Motor neuron (in vitro differentiated cells): ENCODE data around the gene SCN1B. TPM values are rescaled to one million over a fixed set of nuclear protein-coding genes. Genes with fewer than 3 reads are reported as not detected.
"Not testable (repeated sequence)": the region's sequence is repeated elsewhere in the genome, so short reads cannot be mapped to it uniquely, and the experiment has no call there.

Experiments
- ATAC-seq, 8 experiments: fragments of 200-7000 bp; cut with Tn5 transposase; replicated peaks in 6 of 8; 2 replicates each; pipeline ENCODE4 v1.8.0; 2021; ENCODE audit warnings: mild to moderate bottlenecking in 8 of 8, moderate library complexity in 8 of 8
- H3K27ac ChIP-seq, 2 donors: fragments of 250-450 bp; sonication (Bioruptor Pico); 2 replicates each; pipeline ENCODE4 v1.9.0; 2021; ENCODE audit warnings: antibody characterized with exemption in 2 of 2, mild to moderate bottlenecking in 2 of 2, moderate library complexity in 1 of 2
- H3K4me1 ChIP-seq, 2 donors: fragments of 250-450 bp; sonication (Bioruptor Pico); replicated peaks in 1 of 2; 2 replicates each; pipeline ENCODE4 v1.6.1; 2021; ENCODE audit warnings: antibody characterized with exemption in 2 of 2, mild to moderate bottlenecking in 2 of 2, moderate library complexity in 1 of 2
- H3K4me3 ChIP-seq, 5 donors: fragments of 250-450 bp; sonication (Bioruptor Pico); 2 replicates each; pipeline ENCODE4 v1.9.0; 2021; ENCODE audit warnings: antibody characterized with exemption in 5 of 5, mild to moderate bottlenecking in 5 of 5, moderate library complexity in 4 of 5
- WGBS, 10 experiments: fragments of 450-650 bp; shearing (Covaris generic); methylation state at CpG; one replicate each; pipeline ENCODE4 v1.0.0; 2022; 5-methylcytosine and 5-hydroxymethylcytosine counted together
- in situ Hi-C, 9 experiments: fragments of 400-800 bp; cut with MboI; loops; one replicate each; pipeline ENCODE4 v1.15.0; 2021; ENCODE audit warnings: low sequenced_read_pairs in 9 of 9, low pct_unique_long_range_greater_than_20kb in 2 of 9; ENCODE audit not compliant: unreplicated experiment in 9 of 9
- total RNA-seq, 8 experiments: library from RNA; unstranded; fragments of 300-600 nt; gene quantifications; 2 replicates each; pipeline versions ENCODE4 v1.2.3 to v1.2.4, GENCODE V29; 2022

SCN1B gene
- total RNA-seq, 8 experiments from 2014 or later = 0.65 to 7.0 (median 2.1) TPM

DNA sequence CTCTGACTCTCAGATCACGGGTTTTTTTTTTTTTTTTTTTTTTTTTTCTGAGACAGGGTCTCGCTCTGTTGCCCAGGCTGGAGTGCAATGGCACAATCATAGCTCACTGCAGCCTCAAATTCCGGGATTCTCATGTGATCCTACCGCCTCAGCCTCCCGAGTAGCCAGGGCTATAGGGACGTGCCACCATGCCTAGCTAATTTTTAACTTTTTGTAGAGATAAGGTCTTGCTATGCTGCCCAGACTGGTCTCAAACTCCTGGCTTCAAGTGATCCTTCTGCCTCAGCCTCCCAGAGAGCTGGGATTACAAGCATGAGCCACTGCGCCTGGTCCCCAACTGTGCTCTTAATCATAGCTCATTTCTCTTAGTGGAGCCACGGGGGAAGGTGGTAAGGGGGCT, 34.7 kb upstream of the SCN1B start:
- WGBS, 10 experiments = 78 to 93% (median 81%) methylated on average over 1 to 7 of the region's 8 CpGs; no CpG with 5 or more reads in 4 of the 10 experiments
- no peak for ATAC-seq
- in situ Hi-C loops = no loop called here
- Histone ChIP-seq H3K27ac (no peak overlapping the region), H3K4me1 (peaks cover 5 to 8% of the 10 kb centered on the region in 2 donors), H3K4me3 (no peak overlapping the region)

DNA sequence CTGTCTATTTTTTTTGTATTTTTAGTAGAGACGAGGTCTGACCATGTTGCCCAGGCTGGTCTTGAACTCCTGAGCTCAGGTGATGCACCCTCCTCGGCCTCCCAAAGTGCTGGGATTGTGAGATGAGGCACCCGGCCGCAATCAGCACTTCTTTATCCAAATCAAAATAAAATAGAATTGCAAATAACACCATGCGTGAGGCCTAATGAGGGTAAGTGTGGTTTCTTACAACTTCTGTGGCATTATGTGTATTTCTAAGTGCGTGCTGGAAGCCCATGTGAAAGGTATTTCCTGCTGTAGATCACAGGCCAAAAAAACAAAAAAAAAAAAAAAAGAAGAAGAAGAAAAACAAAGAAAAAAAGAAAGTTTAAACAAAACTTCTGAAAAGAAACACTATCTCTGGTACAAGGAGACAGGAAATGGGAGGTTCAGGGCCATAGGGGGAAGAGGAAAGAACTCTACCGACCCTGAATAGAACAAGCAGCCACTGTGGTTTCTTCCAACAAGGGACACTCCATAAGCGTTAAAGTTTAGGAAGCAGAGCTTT, 33.1 kb upstream of the SCN1B start:
- no peak for ATAC-seq
- Histone ChIP-seq H3K4me1 (peaks cover 9 to 13% of the 10 kb centered on the region in 2 donors), H3K27ac (no peak overlapping the region), H3K4me3 (no peak overlapping the region)
- in situ Hi-C loops = no loop called here
- WGBS, 10 experiments = 20 to 85% (median 68%) methylated on average over 3 to 8 of the region's 8 CpGs; no CpG with 5 or more reads in 1 of the 10 experiments

DNA sequence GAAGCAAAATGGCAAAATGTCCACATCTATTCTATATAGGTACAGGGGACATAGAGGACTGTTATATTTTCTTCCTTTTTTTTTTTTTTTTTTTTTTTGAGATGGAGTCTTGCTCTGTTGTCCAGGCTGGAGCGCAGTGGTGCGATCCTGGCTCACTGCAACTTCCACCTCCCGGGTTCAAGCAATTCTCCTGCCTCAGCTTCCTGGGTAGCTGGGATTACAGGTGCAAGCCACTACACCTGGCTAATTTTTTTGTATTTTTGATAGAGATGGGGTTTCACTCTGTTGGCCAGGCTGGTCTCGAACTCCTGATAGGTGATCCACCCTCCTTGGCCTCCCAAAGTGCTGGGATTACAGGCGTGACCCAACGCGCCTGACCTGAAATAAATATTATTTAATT, 32.0 kb upstream of the SCN1B start:
- H3K4me1 ChIP-seq = peaks cover 13 to 16% of the 10 kb centered on the region in 2 donors
- H3K4me3 ChIP-seq, H3K27ac ChIP-seq, in situ Hi-C loops, ATAC-seq: not testable (repeated sequence)
- WGBS, 10 experiments = 96 to 100% (median 100%) methylated on average over 1 to 4 of the region's 7 CpGs; no CpG with 5 or more reads in 3 of the 10 experiments

DNA sequence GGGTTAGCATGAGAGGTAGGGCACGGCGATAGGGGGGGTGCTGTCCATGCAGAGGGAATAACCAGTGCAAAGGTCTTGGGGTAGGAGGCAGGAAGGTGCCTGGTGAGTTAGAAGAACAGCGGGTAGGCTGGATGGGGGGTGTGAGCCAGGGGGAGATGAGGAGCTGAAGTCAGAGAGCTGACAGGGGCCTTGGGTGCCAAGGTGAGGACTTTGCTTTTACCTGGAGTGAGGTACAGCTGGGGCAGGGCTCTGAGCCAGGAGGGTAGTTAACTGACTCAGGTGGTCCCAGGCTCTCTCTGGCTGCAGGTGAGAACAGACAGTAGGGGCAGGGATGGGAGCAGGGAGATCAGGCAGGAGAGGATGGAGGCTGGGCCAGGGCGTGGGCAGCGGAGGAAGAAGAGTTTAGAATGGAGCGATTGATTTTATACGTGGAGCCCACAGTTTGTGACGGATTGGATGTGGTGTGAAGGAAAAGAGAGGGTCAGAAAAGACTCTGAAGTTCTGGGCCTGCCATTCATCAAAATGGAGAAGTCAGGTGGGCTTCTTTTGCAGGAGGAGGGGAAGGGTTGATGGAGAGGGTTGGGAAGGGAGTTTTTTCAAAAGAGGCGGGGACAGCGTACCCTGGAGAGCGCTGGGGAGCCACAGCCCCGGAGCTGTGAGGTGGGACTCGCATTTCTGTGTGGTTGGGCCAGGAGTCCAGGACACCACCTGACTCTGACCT, 31.3 kb upstream of the SCN1B start:
- peaks cover 15 to 21% of the 10 kb centered on the region in 2 donors for H3K4me1 ChIP-seq
- peak in 6 of 8 experiments; percentile 1 to 45 (median 30) for ATAC-seq
- in situ Hi-C loops = no loop called here
- WGBS, 10 experiments = 0 to 80% (median 48%) methylated on average over 1 to 6 of the region's 13 CpGs; no CpG with 5 or more reads in 6 of the 10 experiments
- peak overlapping the region; percentile 71 to 80 (median 77) for H3K4me3 ChIP-seq
- peak overlapping the region in 1 of 2 donors; percentile 92 for H3K27ac ChIP-seq

DNA sequence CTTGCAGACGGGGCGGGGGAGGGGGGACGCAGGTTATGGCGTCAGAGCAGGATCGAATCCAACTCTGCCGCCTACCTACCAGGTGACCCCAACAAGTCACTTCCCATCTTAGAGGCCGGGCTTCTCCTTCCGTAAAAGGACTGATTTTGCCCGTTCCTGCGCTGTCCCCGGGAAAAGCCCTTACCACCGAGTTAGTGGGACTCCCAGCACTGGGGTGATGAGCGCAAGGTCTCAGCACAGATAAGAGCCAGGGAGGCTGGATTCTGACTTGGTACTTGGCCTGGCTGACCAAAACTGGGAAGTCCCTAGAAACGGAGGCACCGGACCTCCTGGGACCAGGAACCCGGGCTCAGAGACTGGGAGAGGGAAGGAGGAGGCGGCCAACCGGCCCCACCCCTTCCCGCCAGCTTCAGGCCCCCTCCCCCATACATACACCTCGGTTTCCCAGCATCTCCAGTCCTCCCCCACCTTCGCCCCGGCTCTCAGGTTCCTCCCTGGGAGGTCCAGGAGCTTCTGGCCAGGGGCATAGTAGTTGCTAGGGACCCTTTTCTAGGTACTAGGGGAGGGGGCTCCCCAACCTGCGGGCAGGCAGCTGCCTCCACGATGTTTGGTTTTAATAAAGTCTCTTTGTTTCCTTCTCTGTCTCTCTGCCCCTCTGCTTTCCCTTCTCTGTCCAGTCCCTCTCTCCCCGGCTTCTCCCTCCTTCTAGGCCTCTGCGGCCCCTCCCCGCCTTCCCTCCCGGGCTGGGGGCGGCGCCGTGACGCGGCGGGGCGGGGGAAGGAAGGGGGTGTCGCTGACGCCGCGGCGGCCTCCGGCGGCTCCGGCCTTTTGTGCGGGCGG, 30.6 kb upstream of the SCN1B start, which contains the start of gene GRAMD1A:
TSS of gene GRAMD1A (plus strand) at position 826 of the 840 bp plus-strand sequence. CDS start 156 bp downstream, outside the sequence.
- peak; percentile 74 to 87 (median 79) for ATAC-seq
- Histone ChIP-seq H3K4me3 (peak within 1 kb of the TSS; percentile 71 to 80 (median 77)), H3K27ac (peak within 1 kb of the TSS; percentile 79 to 92), H3K4me1 (peaks cover 15 to 21% of the 10 kb centered on the region in 2 donors)
- in situ Hi-C loops = no loop called here
- WGBS, 10 experiments = 0 to 32% (median 0%) methylated on average over 1 to 4 of the region's 45 CpGs; no CpG with 5 or more reads in 4 of the 10 experiments

DNA sequence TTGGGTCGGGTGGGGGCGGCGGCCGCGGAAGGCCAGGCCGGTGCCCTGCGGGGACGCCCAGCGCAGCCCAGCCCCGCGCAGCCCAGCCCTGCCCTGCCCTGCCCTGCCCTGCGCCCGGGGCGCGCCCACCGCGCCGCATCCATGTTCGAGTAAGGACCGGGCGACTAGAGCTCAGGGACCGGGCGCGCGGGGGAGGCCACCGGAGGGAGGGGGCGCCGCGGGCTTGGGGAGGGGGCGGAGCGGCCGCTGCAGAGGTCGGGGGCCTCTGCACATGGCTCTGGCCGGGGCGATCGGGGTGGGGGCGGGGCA, 30.0 kb upstream of the SCN1B start:
- Histone ChIP-seq H3K4me3 (peak overlapping the region; percentile 71 to 80 (median 77)), H3K4me1 (peaks cover 15 to 21% of the 10 kb centered on the region in 2 donors)

DNA sequence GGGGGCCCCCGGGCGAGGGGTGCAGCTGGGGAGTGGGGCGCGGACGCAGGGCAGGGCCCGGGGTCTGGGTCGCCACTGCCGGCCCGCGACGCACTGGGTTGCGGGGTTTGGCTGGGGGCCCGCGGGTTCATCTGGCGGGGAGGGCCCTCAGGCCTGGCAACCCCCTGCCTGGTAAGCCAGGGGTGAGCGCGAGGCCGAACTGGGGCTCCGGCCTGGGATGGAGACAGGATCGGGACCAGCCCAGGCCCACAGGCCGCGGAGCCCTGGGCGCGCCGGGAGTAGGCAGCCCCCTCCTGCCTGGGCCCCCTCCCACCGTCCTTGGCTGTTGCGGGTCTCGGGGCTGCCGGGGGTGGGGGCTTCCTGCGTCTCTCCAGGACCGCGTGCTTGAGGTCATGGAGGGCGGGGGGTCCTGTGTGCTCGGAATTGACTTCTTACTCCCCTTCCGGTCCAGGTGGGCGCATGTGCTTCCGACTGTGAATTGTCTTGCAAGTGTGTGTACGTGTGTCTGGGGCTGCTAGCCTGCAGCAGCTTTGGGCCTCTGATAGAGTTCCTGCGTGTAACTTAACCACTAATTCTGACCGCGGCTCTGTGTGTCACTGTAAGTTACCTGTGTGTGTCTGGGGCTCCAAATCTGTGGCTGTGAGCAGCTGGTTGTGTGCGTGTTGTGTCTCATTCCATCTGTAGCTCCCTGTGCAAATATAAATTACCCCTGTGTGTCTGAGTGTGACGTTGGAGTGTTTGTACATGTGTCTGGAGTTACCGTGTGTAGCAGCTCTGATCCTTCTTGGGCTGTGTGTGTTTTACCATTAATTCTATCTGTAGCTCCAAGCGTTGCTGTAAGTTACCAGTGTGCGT, 29.4 kb upstream of the SCN1B start:
- ATAC-seq = peak; percentile 3 to 36 (median 21)

More for the DNA sequence above, 30.0 kb upstream of the SCN1B start:
- ATAC-seq = peak in 6 of 8 experiments; percentile 66 to 83 (median 78)
- in situ Hi-C loops = no loop called here
- H3K27ac ChIP-seq = peak overlapping the region; percentile 79 to 92
- no CpG with 5 or more reads among the region's 37 CpGs for WGBS, 10 experiments

DNA sequence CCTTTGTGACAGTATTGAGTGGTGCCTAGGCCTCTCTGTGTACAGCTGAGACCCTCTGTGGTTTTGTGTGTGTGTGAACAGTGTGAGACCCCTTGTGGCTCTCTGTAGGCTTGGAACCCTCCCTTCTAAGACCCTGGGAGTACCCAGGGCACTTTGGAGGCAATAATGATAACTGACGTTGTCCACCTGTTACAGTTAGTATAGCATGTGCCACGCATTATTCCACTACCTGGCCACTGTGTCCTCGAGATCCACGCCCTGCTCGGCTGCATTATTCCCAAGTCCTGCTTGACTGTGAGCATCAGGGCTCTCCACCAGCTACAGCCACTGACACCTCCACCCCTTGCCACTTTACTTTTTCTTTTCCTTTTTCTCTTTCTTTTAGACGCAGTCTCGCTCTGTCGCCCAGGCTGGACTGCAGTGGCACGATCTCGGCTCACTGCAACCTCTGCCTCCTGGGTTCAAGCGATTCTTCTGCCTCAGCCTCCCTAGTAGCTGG, 28.2 kb upstream of the SCN1B start:
- in situ Hi-C loops = no loop called here
- Histone ChIP-seq H3K4me1 (peaks cover 15 to 21% of the 10 kb centered on the region in 2 donors), H3K27ac (no peak overlapping the region), H3K4me3 (no peak overlapping the region)
- 76 to 98% (median 88%) methylated on average over 3 to 10 of the region's 11 CpGs; no CpG with 5 or more reads in 6 of the 10 experiments for WGBS, 10 experiments
- ATAC-seq = no peak

More for the DNA sequence above, 29.4 kb upstream of the SCN1B start:
- H3K4me1 ChIP-seq = peaks cover 15 to 21% of the 10 kb centered on the region in 2 donors
- in situ Hi-C loops = no loop called here
- H3K27ac ChIP-seq = peak overlapping the region; percentile 79 to 92
- 0 to 10% (median 5%) methylated on average over 2 to 8 of the region's 46 CpGs; no CpG with 5 or more reads in 5 of the 10 experiments for WGBS, 10 experiments
- H3K4me3 ChIP-seq = peak overlapping the region; percentile 71 to 80 (median 77)

DNA sequence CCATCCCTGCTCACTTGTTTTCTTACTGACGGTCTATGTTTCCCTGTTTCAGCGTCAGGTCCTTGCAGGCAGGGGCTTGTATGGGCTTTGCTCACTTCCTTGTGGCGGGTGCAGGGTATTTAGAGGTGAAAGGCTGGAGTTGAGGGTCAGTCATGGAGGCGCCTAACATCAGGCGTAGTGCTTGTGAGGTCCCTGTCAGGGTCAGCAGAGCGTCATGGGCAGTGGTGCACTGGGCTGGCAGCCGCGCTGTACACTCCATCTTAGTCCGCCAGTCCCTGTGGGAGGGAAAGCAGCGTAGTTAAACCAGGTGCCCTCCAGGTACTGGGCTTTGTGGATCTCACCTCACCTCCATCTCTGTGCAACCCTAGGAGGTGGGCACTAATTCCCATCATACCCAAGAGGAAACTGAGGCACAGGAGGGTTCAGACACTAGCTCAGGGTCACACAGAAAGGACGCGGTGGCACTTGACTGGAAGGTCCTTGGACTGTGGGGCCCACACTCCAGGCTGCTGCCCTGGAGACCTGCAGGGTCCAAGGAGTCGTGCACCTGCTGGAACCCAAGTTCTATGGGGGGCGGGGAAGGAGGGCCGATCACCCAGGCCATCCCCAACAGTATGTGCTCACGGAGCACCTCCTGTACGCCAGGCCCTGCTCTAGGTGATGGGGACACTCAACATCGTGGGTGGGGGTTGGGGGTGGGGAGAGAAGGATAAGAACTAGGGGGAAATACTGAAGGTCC, 25.6 kb upstream of the SCN1B start:
- no peak overlapping the region for H3K4me3 ChIP-seq
- H3K27ac ChIP-seq = no peak overlapping the region
- 86 to 100% (median 100%) methylated on average over 1 to 6 of the region's 18 CpGs; no CpG with 5 or more reads in 5 of the 10 experiments for WGBS, 10 experiments
- in situ Hi-C loops = no loop called here
- ATAC-seq = no peak
- peaks cover 8 to 16% of the 10 kb centered on the region in 2 donors for H3K4me1 ChIP-seq

DNA sequence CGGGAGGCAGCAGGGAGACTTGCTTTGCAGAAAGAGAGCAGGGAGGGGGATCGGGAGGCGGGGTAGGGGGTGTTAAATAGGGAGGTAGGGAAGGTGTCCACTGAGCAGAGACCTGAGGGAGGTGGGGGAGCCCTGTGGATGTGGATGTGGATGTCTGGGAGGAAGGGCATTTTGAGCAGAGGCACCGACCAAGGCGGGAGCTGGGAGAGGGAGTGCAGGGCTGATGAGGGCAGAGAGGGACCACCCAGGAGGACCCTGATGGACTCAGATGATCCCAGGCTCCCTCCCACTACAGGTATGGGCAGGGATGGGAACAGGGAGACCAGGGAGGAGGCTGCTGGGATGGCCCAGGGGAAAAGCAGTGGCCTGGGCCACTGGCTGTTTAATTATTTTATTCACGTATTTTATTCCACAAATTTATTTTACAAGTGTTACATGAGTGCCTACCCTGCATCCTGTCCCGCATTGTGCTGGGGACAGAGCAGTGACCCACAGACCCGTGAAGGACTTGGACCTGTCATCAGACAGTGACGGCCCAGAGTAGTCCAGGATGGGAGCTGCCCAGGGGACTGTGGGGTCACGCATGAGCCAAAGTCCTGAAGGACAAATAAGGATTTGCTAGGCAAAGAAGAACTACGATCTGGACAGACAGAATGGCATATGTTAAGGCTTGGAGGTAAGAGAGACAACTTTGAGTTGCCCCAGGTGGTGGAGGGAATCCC, 24.9 kb upstream of the SCN1B start:
- Histone ChIP-seq H3K4me1 (peaks cover 8 to 16% of the 10 kb centered on the region in 2 donors), H3K27ac (no peak overlapping the region), H3K4me3 (no peak overlapping the region)
- in situ Hi-C loops = no loop called here
- ATAC-seq = no peak
- WGBS, 10 experiments = 61 to 100% (median 93%) methylated on average over 1 to 3 of the region's 11 CpGs; no CpG with 5 or more reads in 3 of the 10 experiments

DNA sequence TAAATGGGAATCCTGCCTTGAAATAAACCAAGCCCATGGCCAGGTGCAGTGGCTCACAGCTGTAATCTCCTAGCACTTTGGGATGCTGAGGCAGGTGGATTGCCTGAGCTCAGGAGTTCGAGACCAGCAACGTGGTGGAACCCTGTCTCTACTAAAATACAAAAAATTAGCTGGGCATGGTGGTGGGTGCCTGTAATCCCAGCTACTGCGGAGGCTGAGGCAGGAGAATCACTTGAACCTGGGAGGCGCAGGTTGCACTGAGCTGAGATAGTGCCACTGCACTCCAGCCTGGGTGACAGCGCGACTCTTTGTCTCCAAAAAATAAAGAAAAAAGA, 24.3 kb upstream of the SCN1B start:
- peaks cover 8 to 16% of the 10 kb centered on the region in 2 donors for H3K4me1 ChIP-seq
- in situ Hi-C loops, H3K27ac ChIP-seq, H3K4me3 ChIP-seq, ATAC-seq: not testable (repeated sequence)
- 60 to 100% (median 100%) methylated on average over 1 to 4 of the region's 6 CpGs; no CpG with 5 or more reads in 4 of the 10 experiments for WGBS, 10 experiments
